Loucy (cell line): ENCODE data around the gene PLXNA4.

ENCODE experiments used
- H2AFZ ChIP-seq: fragments of 200-600 bp; sonication (generic); 2 replicates; pipeline ENCODE4 v1.6.0; 2016; ENCODE audit warnings: antibody characterized with exemption, mild to moderate bottlenecking, low read length, moderate library complexity
- H3F3A ChIP-seq: fragments of 200-600 bp; 2 replicates; pipeline ENCODE4 v1.6.0; 2016; ENCODE audit warnings: antibody characterized with exemption, low read depth, mild to moderate bottlenecking
- H3K27me3 ChIP-seq: fragments of 200-600 bp; sonication (generic); 2 replicates; pipeline ENCODE4 v1.6.1; 2014; ENCODE audit warnings: low read length, mild to moderate bottlenecking; ENCODE audit not compliant: insufficient read depth, poor library complexity, severe bottlenecking
- H3K36me3 ChIP-seq: fragments of 200-600 bp; sonication (generic); 2 replicates; pipeline ENCODE4 v1.6.1; 2016; ENCODE audit warnings: low read length; ENCODE audit not compliant: insufficient read depth
- H3K4me1 ChIP-seq: fragments of 200-600 bp; sonication (generic); 2 replicates; pipeline ENCODE4 v1.5.1; 2014; ENCODE audit warnings: low read length, mild to moderate bottlenecking; ENCODE audit not compliant: insufficient read depth, poor library complexity, severe bottlenecking
- H3K4me2 ChIP-seq: fragments of 200-600 bp; sonication (generic); 2 replicates; pipeline ENCODE4 v1.6.0; 2014; ENCODE audit warnings: antibody characterized with exemption, low read length, low read depth, mild to moderate bottlenecking; ENCODE audit not compliant: poor library complexity, severe bottlenecking
- H3K4me3 ChIP-seq: fragments of 200-600 bp; sonication (generic); 2 replicates; pipeline ENCODE4 v1.5.1; 2014; ENCODE audit warnings: low read length, mild to moderate bottlenecking, mixed read lengths; ENCODE audit not compliant: poor library complexity, severe bottlenecking
- H3K79me2 ChIP-seq: fragments of 200-600 bp; sonication (generic); 2 replicates; pipeline ENCODE4 v1.6.1; 2014; ENCODE audit warnings: low read length; ENCODE audit not compliant: insufficient read depth
- H3K9ac ChIP-seq: fragments of 200-600 bp; sonication (generic); 2 replicates; pipeline ENCODE4 v1.6.0; 2014; ENCODE audit warnings: mild to moderate bottlenecking, low read depth, low read length, moderate library complexity; ENCODE audit not compliant: poor library complexity, severe bottlenecking
- H3K9me2 ChIP-seq: fragments of 200-600 bp; sonication (generic); replicated peaks from 2 replicates; pipeline ENCODE4 v1.6.1; 2016; ENCODE audit warnings: low read depth, low read length, mixed read lengths
- H3K9me3 ChIP-seq: fragments of 200-600 bp; sonication (generic); 2 replicates; pipeline ENCODE4 v1.6.1; 2014; ENCODE audit warnings: mild to moderate bottlenecking, antibody characterized with exemption, low read length, low read depth; ENCODE audit not compliant: insufficient read depth
- H4K20me1 ChIP-seq: fragments of 200-600 bp; sonication (generic); 2 replicates; pipeline ENCODE4 v1.6.0; 2014; ENCODE audit warnings: antibody characterized with exemption, low read length, mild to moderate bottlenecking; ENCODE audit not compliant: insufficient read depth, poor library complexity, severe bottlenecking
- EZH2phosphoT487 ChIP-seq: fragments of 200-600 bp; IDR thresholded peaks from 2 replicates; pipeline ENCODE4 v1.6.1; 2018; ENCODE audit warnings: antibody characterized with exemption, mild to moderate bottlenecking, moderate library complexity, borderline replicate concordance
- TF ChIP-seq, protein P1 (sequence below): fragments of 200-600 bp; sonication (generic); conservative IDR thresholded peaks from 2 replicates; pipeline ENCODE4 v1.5.1; 2014; ENCODE audit warnings: mild to moderate bottlenecking, antibody characterized with exemption, low read length

PLXNA4 gene

DNA sequence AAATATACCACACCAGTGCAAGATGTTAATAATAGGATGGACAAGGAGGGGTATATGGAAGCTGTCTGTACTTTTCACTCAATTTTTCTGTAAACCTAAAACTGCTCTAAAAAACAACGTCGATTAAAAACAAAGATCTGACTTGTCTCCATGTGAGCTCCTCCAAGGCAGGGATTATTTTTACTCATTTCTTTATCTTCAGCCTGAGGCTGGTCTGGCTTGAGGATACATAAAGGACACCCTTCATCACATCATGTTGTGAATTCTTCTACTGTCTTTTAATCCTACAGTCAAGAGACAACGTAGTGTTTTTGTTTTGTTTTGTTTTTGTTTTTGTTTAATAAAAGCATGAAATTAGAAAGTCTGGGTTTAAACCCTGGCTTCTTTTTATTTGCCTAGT, 486.9 kb downstream of the PLXNA4 start:
- no peaks in the 10 kb centered on the region for H3K9me3 ChIP-seq
- no peak overlapping the region for H2AFZ ChIP-seq
- no peaks in the 10 kb centered on the region for H3K36me3 ChIP-seq
- no peak for TF ChIP-seq EZH2phosphoT487
- TF ChIP-seq, protein P1, sequence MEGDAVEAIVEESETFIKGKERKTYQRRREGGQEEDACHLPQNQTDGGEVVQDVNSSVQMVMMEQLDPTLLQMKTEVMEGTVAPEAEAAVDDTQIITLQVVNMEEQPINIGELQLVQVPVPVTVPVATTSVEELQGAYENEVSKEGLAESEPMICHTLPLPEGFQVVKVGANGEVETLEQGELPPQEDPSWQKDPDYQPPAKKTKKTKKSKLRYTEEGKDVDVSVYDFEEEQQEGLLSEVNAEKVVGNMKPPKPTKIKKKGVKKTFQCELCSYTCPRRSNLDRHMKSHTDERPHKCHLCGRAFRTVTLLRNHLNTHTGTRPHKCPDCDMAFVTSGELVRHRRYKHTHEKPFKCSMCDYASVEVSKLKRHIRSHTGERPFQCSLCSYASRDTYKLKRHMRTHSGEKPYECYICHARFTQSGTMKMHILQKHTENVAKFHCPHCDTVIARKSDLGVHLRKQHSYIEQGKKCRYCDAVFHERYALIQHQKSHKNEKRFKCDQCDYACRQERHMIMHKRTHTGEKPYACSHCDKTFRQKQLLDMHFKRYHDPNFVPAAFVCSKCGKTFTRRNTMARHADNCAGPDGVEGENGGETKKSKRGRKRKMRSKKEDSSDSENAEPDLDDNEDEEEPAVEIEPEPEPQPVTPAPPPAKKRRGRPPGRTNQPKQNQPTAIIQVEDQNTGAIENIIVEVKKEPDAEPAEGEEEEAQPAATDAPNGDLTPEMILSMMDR = no peak
- H3K4me1 ChIP-seq = no peaks in the 10 kb centered on the region
- H3F3A ChIP-seq = no peaks in the 10 kb centered on the region
- no peaks in the 10 kb centered on the region for H3K9me2 ChIP-seq
- no peaks in the 10 kb centered on the region for H3K79me2 ChIP-seq
- H3K27me3 ChIP-seq = no peaks in the 10 kb centered on the region
- no peak overlapping the region for H3K4me3 ChIP-seq
- H3K9ac ChIP-seq = no peak overlapping the region
- H3K4me2 ChIP-seq = no peak overlapping the region
- H4K20me1 ChIP-seq = no peaks in the 10 kb centered on the region

DNA sequence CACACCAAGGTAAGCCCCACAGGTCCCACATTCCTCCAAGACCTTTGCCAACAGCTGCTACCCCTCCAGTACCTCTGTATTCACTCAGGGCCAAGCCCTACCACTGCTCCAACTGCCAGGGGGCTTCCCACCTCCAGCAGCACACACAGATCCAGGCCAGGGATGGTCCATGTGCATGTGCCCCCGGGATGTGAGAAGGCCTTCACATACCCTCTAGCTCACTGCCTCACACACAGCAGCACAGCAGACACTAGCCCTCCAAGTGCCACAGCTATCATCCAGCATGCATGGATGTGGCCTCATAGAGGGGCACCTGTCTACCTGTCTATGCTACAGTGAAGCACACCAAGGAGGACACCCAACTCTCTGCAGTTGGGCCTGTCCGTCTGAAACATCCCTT, 488.8 kb downstream of the PLXNA4 start:
- Histone ChIP-seq H2AFZ (no peak overlapping the region), H3K4me3 (no peak overlapping the region), H3K9me3 (no peaks in the 10 kb centered on the region), H3K27me3 (no peaks in the 10 kb centered on the region), H3K4me1 (no peaks in the 10 kb centered on the region), H3K4me2 (no peak overlapping the region), H4K20me1 (no peaks in the 10 kb centered on the region), H3K9me2 (no peaks in the 10 kb centered on the region), H3K36me3 (no peaks in the 10 kb centered on the region), H3F3A (no peaks in the 10 kb centered on the region), H3K9ac (no peak overlapping the region), H3K79me2 (no peaks in the 10 kb centered on the region)
- TF ChIP-seq, protein P1 = no peak
- TF ChIP-seq EZH2phosphoT487 = no peak

DNA sequence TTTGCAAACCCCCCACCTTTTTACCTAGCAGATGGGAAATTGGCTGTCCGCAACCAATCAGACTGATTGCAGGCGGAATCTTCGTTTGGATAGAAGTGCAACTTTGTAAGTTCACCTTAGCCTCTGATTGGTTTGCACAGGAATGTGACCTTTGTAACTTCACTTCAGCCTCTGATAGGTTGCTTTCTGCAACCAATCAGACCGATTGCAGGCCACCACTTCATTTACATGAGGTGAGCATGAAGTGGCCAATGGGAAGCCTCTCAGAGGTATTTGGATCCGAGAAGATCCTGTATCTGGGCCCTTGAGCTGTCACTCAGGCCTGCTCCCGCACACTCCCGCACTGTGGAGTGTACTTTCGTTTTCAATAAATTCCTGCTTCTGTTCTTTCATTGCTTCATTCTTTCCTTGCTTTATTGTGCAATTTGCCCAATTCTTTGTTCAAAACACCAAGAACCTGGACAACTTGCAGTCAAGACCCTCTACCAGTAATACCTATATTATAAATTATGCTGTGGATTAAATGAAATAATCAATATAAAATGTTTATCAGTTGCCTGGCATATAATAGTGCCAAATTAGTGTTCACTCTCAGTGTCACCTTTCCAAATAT, 491.4 kb downstream of the PLXNA4 start:
- Histone ChIP-seq H3K36me3 (no peaks in the 10 kb centered on the region), H3K4me1 (no peaks in the 10 kb centered on the region), H3K27me3 (no peaks in the 10 kb centered on the region), H3K4me2 (no peak overlapping the region), H3K9me3 (no peaks in the 10 kb centered on the region), H3K9ac (no peak overlapping the region), H4K20me1 (no peaks in the 10 kb centered on the region), H3K9me2 (no peaks in the 10 kb centered on the region), H3K79me2 (no peaks in the 10 kb centered on the region), H3K4me3 (no peak overlapping the region), H3F3A (no peaks in the 10 kb centered on the region), H2AFZ (no peak overlapping the region)
- TF ChIP-seq EZH2phosphoT487 = no peak
- TF ChIP-seq, protein P1 = no peak
